Measurements from ENCODE around the gene CPT1A. TPM values are rescaled to one million over a fixed set of nuclear protein-coding genes. Genes with fewer than 3 reads are reported as not detected.

Gene CPT1A
- total RNA-seq, 1 donor from 2014 or later: 36.1 TPM

- Mint-ChIP-seq H3K4me1 (ENCODE audit: unreplicated experiment) (peaks cover 36% of the 10 kb centered on the region), H3K27me3 (peaks cover 37% of the 10 kb centered on the region)
Measured at GRCh38 chr11:68839911-68840641, 1.6 kb downstream of the CPT1A start.

GRCh38 chr11:68839054-68839865 is 2.5 kb downstream of the CPT1A start:
- Mint-ChIP-seq H3K27me3 (peaks cover 29% of the 10 kb centered on the region), H3K27ac (peak overlapping the region; percentile 92), H3K9me3 (no peaks in the 10 kb centered on the region), H3K36me3 (no peaks in the 10 kb centered on the region), H3K4me3 (peak overlapping the region; percentile 87), H3K4me1 (ENCODE audit: unreplicated experiment) (peaks cover 38% of the 10 kb centered on the region)
- TF ChIP-seq CTCF (conservative IDR thresholded peaks at IDR 0.05): peak; percentile 23
- peak; percentile 98 for DNase-seq (ENCODE audit: extremely low spot score, unreplicated experiment)

More at GRCh38 chr11:68839911-68840641, 1.6 kb downstream of the CPT1A start:
- peak overlapping the region; percentile 92 for H3K27ac Mint-ChIP-seq
- peak overlapping the region; percentile 87 for H3K4me3 Mint-ChIP-seq
- DNase-seq (ENCODE audit: extremely low spot score, unreplicated experiment): no peak
- H3K36me3 Mint-ChIP-seq: no peaks in the 10 kb centered on the region
- H3K9me3 Mint-ChIP-seq: no peaks in the 10 kb centered on the region
- no peak for TF ChIP-seq CTCF (conservative IDR thresholded peaks at IDR 0.05)

DNA sequence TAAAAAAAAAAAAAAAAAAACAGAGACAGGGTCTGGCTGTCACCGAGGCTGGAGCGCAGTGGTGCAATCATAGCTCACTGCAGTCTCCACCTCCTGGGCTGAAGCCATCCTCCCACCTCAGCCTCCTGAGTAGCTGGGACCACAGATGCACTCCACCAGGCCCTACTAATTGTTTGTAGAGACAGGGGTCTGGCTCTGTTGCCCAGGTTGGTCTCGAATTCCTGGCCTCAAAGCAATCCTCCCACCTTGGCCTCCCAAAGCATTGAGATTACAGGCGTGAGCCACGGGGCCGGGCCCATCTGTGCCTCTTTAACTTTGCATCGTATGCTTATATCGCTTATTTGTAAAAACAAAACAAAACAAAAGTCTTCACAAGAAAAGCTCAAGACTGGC is 3.1 kb downstream of the CPT1A start:
- no peak for TF ChIP-seq CTCF (conservative IDR thresholded peaks at IDR 0.05)
- Mint-ChIP-seq H3K27ac (peak overlapping the region; percentile 92), H3K4me1 (ENCODE audit: unreplicated experiment) (peaks cover 38% of the 10 kb centered on the region), H3K36me3 (no peaks in the 10 kb centered on the region), H3K4me3 (peak overlapping the region; percentile 87), H3K27me3 (peaks cover 23% of the 10 kb centered on the region), H3K9me3 (no peaks in the 10 kb centered on the region)
- DNase-seq (ENCODE audit: extremely low spot score, unreplicated experiment): no peak

DNA sequence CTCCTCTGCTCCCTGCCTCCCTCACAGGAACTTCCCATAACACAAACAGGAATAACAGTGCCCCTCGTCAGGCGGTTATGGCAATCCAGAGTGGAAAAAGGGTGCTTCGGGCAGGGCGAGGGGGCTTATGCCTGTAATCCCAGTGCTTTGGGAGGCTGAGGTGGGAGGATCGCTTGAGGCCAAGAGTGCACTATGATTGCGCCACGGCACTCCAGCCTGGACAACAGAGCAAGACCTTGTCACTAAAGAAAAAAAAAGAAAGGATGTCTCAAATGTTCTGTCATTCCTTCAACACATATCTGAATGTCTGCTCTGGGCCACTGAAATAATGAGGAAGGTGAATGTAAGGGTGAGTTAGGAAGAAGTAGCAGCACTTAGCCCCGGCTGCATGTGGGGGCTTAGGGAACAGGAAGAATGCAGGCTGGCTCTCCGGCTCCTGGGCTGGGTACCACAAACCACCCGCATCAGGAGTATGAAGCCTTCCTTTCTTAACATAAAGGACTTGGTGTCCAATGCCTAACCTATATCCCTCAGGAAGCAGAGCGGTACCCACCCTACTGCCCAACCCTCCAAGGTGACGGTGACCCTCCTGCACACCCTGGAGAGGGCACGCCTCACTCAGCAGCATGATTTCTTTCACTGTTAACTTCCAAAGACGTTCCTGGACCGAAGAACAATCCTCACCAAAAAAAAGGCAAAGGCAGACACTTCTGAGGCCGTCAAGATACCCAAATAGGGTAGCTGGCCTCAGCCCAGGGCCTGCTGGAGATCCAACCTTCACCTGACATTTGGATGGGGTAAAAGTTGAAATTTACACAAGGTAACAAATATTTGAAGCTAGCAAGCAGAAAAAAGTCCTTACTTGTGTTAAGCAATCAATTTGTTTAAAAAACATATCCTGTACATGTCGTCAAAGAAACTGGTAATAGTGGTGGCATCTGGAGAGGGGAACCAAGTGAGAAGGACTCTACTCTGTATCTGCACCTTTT is 3.8 kb downstream of the CPT1A start:
- Mint-ChIP-seq H3K4me3 (peak overlapping the region; percentile 59), H3K27ac (peak overlapping the region; percentile 78), H3K9me3 (no peaks in the 10 kb centered on the region), H3K27me3 (peaks cover 16% of the 10 kb centered on the region), H3K36me3 (no peaks in the 10 kb centered on the region), H3K4me1 (ENCODE audit: unreplicated experiment) (peaks cover 38% of the 10 kb centered on the region)
- TF ChIP-seq CTCF (conservative IDR thresholded peaks at IDR 0.05): no peak
- no peak for DNase-seq (ENCODE audit: extremely low spot score, unreplicated experiment)

GRCh38 chr11:68835749-68836148 is 6.0 kb downstream of the CPT1A start:
- Mint-ChIP-seq H3K27ac (peak overlapping the region; percentile 10), H3K27me3 (peaks cover 6% of the 10 kb centered on the region), H3K4me3 (no peak overlapping the region), H3K36me3 (no peaks in the 10 kb centered on the region), H3K9me3 (no peaks in the 10 kb centered on the region), H3K4me1 (ENCODE audit: unreplicated experiment) (peaks cover 45% of the 10 kb centered on the region)
- no peak for TF ChIP-seq CTCF (conservative IDR thresholded peaks at IDR 0.05)
- DNase-seq (ENCODE audit: extremely low spot score, unreplicated experiment): no peak
